Erythroblast (primary cell): ENCODE measurements around the gene HRAS.

Experiments used
- DNase-seq, 2 experiments: peaks; one replicate each; lab custom pipeline; 2025; lab: John Stamatoyannopoulos, UW
- GATA1 ChIP-seq: IDR thresholded peaks from 2 replicates; pipeline ENCODE4 v1.6.1; 2011; ENCODE audit warnings: low read depth, mild to moderate bottlenecking, control low read depth, low read length, moderate library complexity
- POLR2A ChIP-seq: IDR thresholded peaks from 2 replicates; pipeline ENCODE4 v1.6.1; 2011; ENCODE audit warnings: mild to moderate bottlenecking, low read length

The HRAS gene

DNA sequence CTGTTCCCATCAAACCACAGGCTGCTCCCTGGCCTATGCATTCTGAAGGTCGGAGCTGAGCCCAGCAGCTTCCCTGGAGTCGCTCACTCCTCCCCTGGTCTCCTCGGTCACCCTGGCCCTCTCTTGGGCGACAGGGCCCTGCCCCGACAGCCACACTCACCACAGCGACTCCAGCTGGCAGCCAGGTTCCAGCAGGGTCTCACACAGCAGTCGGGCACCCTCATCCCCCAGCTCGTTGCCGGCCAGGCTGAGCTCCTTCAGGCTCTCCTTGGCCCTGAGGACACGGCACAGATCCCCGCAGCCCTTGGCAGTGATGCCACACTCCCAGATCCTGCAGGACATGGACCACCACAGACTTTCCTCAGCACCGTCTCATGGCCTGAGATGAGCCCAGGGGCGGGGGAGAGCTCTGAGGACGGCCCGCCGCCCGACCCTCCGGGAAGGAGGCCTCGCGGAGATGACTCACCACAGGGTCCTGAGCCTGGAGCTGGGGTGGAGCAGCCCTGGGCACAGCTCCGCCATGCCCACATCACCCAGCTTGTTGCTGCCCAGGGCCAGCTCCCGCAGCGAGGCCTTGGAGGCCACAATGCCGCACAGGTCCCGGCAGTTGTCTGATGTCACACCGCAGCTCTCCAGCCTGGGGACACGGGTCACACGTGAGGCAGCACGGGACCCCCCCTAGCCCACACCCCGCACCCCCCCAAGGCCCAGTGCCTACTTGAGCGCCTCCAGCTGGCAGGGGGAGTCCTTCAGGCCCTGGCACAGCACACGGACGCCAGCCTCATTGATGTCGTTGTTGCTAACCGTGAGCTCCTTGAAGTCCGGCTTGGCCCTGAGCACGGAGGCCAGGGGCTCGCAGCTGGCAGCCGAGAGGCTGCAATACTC, 36.8 kb downstream of the HRAS start:
- no peak for DNase-seq
- TF ChIP-seq POLR2A (no peak), GATA1 (no peak)

- peak in 1 of 2 experiments; percentile 38 for DNase-seq
- no peak for TF ChIP-seq GATA1
- TF ChIP-seq POLR2A: no peak
Measured at GRCh38 chr11:497565-498296, 37.6 kb downstream of the HRAS start.

DNA sequence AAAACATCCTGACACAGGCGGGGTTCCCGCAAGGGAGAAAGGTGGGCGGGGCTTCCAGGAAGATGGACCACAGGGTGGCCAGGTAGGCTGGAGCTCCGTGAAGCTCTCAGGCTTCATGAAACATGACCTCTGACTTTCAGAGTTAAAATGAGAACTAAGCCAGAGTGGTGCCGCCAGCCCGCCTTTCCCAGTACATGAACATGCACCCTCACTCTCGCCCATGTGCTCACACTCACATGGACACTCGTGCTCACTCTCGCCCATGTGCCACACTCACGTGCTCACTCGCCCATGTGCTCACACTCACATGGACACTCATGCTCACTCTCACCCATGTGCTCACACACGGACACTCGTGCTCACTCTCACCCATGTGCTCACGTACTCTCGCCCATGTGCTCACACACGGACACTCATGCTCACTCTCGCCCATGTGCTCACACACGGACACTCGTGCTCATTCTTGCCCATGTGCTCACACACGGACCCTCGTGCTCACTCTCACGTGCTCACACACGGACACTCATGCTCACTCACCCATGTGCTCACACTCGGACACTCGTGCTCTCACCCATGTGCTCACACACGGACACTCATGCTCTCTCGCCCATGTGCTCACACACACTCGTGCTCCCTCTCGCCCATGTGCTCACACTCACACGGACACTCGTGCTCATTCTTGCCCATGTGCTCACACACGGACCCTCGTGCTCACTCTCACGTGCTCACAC, 38.4 kb downstream of the HRAS start:
- no peak for DNase-seq
- TF ChIP-seq GATA1 (no peak), POLR2A (no peak)

- DNase-seq: no peak
- TF ChIP-seq POLR2A: no peak
- TF ChIP-seq GATA1: no peak
Measured at GRCh38 chr11:495537-495931, 39.8 kb downstream of the HRAS start.

DNA sequence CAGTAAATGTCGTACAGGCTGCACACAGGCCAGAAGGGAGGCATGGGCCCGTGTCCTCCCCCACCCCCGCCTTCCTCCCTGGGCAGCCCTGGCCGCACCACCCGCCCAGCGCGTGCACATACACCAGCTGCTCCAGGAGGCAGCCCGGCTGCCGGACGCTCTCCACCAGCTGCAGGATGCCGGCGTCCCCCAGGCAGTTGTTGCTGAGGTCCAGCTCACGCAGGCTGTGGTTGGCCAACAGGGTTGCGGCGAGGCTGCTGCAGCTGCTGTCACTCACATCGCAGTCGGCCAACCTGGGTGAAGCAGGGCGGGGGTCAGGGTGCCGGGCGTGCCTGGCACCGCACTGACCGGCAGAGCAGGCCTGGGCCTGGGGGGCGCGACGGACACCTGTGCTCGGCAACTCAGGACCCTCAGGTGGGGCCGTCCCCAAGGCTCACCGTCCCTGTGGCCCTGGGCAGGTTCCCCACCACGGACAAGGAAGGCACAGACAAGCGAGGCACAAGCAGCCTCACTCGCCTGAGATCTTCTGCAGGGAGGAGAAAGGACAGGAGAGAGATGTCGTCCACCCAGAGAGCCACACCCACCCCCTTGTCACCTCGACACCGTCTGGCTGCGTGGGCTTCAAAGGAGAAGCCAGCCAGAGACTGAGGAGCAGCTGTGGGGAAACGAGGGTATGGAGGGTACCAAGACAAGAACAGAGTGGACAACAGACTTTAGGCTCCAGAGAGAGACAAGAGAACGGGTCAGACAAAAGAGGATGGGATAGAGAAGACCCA, 40.4 kb downstream of the HRAS start:
- no peak for TF ChIP-seq GATA1
- no peak for TF ChIP-seq POLR2A
- no peak for DNase-seq

GRCh38 chr11:492427-493226, 42.7 kb downstream of the HRAS start:
- TF ChIP-seq POLR2A (no peak), GATA1 (no peak)
- no peak for DNase-seq

GRCh38 chr11:491358-491757, 44.0 kb downstream of the HRAS start:
- TF ChIP-seq GATA1 (no peak), POLR2A (no peak)
- no peak for DNase-seq

- DNase-seq: no peak
- no peak for TF ChIP-seq POLR2A
- TF ChIP-seq GATA1: no peak
Measured at GRCh38 chr11:490930-491260, 44.5 kb downstream of the HRAS start.

DNA sequence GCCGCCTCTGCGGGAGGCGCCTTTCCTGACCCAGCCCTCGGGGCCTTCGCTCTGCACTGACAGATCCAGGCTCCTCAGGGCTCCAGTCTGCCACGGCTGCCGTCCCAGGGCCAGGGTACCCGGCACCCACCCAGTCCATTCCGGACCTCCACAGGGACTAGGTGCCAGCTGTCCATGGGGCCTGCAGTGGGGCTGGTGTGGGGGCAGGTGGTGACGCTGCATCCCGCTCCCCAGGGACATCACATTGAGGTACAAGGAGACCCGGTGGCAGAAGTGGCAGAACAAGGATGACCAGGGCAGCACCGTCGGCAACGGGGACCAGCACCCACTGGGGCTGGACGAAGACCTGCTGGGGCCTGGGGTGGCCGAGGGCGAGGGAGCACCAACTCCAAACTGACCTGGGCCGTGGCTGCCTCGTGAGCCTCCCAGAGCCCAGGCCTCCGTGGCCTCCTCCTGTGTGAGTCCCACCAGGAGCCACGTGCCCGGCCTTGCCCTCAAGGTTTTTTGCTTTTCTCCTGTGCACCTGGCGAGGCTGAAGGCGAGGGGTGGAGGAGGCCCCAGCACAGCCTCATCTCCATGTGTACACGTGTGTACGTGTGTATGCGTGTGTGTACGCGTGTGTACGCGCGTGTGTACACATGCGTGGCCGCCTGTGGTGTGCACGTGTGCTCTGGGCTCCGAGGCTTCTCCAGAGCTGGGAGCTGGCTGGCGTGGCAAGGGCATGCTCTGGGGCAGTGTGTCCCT, 45.0 kb downstream of the HRAS start:
- DNase-seq: no peak
- no peak for TF ChIP-seq POLR2A
- no peak for TF ChIP-seq GATA1

- no peak for DNase-seq
- TF ChIP-seq GATA1 (no peak), POLR2A (no peak)
Measured at GRCh38 chr11:489610-490185, 45.7 kb downstream of the HRAS start.

DNA sequence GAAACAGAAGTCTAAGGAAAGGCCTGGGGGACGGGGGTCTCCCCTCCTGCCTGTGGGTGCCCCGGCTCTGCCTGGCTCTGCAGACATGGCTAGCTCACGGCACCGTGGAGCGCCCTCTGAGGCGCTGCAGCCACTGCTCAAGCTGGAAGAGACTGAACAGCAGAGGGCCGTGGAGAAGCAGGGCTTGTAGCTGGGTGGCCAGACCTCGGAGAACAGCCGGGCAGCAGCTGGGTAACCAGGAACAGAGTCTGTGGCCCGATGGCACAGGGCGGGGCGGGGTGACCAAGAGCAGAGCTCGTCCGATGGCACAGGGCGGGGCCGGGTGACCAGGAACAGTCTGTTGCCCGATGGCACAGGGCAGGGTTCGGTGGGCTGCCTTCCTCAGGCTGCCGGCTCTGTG, 46.4 kb downstream of the HRAS start:
- TF ChIP-seq POLR2A (no peak), GATA1 (no peak)
- DNase-seq: no peak
